ENCODE data around the gene IFT22. TPM values are rescaled to one million over a fixed set of nuclear protein-coding genes. Genes with fewer than 3 reads are reported as not detected.

The IFT22 gene
- total and polyA plus RNA-seq, 2 of the 4 experiments (the other 2 are of a cell fraction), result 29.3 to 34.1 TPM

DNA sequence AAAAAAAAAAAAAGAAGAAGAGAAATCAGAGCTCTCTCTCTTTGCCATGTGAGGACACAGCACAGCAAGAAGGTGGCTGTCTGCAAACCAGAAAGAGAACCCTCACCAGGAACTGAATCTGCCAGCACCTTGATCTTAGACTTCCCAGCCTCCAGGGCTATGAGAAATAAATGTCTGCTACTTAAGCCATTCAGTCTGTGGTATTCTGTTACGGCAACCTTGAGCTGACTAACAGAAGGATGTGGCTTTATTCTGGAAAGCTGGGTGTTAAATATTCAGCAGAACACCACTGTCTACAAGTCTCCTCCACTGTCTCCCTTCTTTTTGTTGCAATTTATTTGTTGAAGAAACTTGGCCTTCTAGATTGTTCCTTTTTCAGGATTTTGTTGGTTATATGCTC lies 46.1 kb upstream of the IFT22 start:
- H3K23ac ChIP-seq (ENCODE audit: low read depth, low read length), result no peak overlapping the region
- H4K5ac ChIP-seq (ENCODE audit: low read depth, low read length), result no peak overlapping the region
- dilution Hi-C loops (cut with HindIII; ENCODE audit: low sequenced_read_pairs, unreplicated experiment) (no loop called here), intact Hi-C loops (cut with micrococcal nuclease) (no loop called here), in situ Hi-C loops (cut with MboI; ENCODE audit: low sequenced_read_pairs) (loop anchor here (25.0 kb wide), 1 partner anchor 895 kb away; no protein-coding TSS in a partner anchor)
- CTCF ChIA-PET, result interaction anchor here (0.7 kb wide), 1 partner anchor 72 kb away, joined by 3 read pairs; no protein-coding TSS in a partner anchor
- H3K9me3 ChIP-seq (ENCODE audit: control insufficient read depth, insufficient read depth, low read length), result peaks cover 3% of the 10 kb centered on the region; the same call in 1 of the 2 replicates
- no peak overlapping the region for H4K8ac ChIP-seq (ENCODE audit: low read depth in 2 of 2, low read length in 2 of 2)
- H3K9me1 ChIP-seq (ENCODE audit: insufficient read depth, low read length), result no peaks in the 10 kb centered on the region
- no peak overlapping the region for H2AK5ac ChIP-seq (ENCODE audit: low read depth, low read length)
- H3K56ac ChIP-seq (ENCODE audit: extremely low read depth, insufficient read depth, low read length), result no peak overlapping the region
- BruUV-seq (replicated peaks), result no TSS peak
- no peak overlapping the region for H2BK20ac ChIP-seq (ENCODE audit: low read depth, low read length)
- H3K36me3 ChIP-seq (ENCODE audit: control insufficient read depth, insufficient read depth, low read length), result no peaks in the 10 kb centered on the region
- H2AK9ac ChIP-seq (replicated peaks; ENCODE audit: low read depth, low read length, poor library complexity), result no peak overlapping the region
- DNase-seq (no peak), ATAC-seq (ENCODE audit: low read depth) (no peak)
- H3K27me3 ChIP-seq (ENCODE audit: control insufficient read depth, insufficient read depth, low read length), result peaks cover 36% of the 10 kb centered on the region
- H2BK5ac ChIP-seq (ENCODE audit: low read depth, low read length, poor library complexity, severe bottlenecking), result no peak overlapping the region
- H4K20me1 ChIP-seq (ENCODE audit: insufficient read depth, low read length), result no peaks in the 10 kb centered on the region
- no peak for TF ChIP-seq MAFK (IDR thresholded peaks at IDR 0.05; ENCODE audit: low read depth, low read length)
- POLR2A ChIA-PET (ENCODE audit: unreplicated experiment), result no interaction called here
- no peak overlapping the region for H2BK15ac ChIP-seq (ENCODE audit: low read depth, low read length)
- H3K4me1 ChIP-seq (ENCODE audit: control insufficient read depth, insufficient read depth, low read length), result no peaks in the 10 kb centered on the region
- H2BK120ac ChIP-seq (ENCODE audit: low read depth, low read length), result no peak overlapping the region
- no peak overlapping the region for H2AFZ ChIP-seq (replicated peaks; ENCODE audit: low read length, poor library complexity)
- no CpG with 5 or more reads among the region's 1 CpG for WGBS, 2 experiments (ENCODE audit: extremely low coverage in 2 of 2, insufficient read length in 1 of 2)
- H3K4me3 ChIP-seq (ENCODE audit: insufficient read depth, low read depth, low read length), result no peak overlapping the region
- H3K4me2 ChIP-seq (ENCODE audit: low read depth, low read length), result no peak overlapping the region
- no peaks in the 10 kb centered on the region for H3K79me1 ChIP-seq (ENCODE audit: low read depth in 1 of 2, low read length in 2 of 2)
- H3K27ac ChIP-seq (ENCODE audit: insufficient read depth, low read length), result no peak overlapping the region
- H3K14ac ChIP-seq (replicated peaks; ENCODE audit: low read depth, low read length), result no peak overlapping the region
- H4K91ac ChIP-seq (ENCODE audit: insufficient read depth, low read depth, low read length), result no peak overlapping the region
- no peak overlapping the region for H3K4ac ChIP-seq (ENCODE audit: low read depth, low read length)
- no peak overlapping the region for H3K18ac ChIP-seq (ENCODE audit: low read depth, low read length)
- H3K9ac ChIP-seq (ENCODE audit: low read depth, low read length), result no peak overlapping the region
